A204.1 (cell line): Measurements from ENCODE around the gene DPP6.

Source experiments
- FAIRE-seq: peaks from 2 replicates; lab custom pipeline; 2012; peaks lifted over from hg19 to GRCh38; lab: Jason Lieb, UNC

DPP6 gene

DNA sequence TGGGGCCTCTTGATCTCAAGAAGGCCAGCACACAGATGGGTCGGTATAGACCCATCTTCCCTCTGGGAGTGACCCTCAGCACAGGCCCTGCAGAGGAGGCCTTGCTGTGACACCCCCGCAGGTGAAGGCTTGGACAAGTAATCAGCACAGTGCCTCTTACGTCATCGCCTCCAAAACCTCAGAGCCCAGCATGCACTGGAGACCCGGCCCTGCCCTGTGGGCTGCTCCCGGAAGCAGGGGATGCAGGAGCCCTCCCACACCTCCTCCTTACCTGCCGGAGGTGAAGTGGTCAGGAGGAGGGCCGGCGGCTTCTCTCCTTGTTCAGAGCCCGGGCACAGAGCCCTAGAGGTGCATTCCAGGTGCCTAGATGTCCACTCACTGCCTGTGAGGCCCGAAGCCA, 829.3 kb downstream of the DPP6 start:
- no peak for FAIRE-seq

DNA sequence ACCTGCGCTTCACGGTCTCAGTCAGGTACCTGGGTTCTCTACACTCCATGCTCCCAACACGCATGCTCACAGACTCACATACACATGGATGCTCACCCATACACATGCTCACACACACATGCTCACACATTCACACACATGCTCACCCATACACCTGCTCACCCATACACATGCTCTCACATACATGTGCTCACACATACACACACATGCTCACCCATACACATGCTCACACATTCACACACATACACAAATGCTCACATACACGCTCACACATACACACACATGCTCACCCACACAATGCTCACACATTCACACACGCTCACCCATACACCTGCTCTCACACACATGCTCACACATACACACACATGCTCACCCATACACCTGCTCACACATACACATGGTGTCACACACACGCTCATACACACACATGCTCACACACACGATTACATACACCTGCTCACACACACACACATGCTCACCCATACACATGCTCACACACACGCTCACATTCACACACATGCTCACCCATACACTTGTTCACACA, 830.8 kb downstream of the DPP6 start:
- FAIRE-seq = no peak

GRCh38 chr7:154884348-154884920, 832.2 kb downstream of the DPP6 start:
- FAIRE-seq = no peak

- no peak for FAIRE-seq
Observed at GRCh38 chr7:154886591-154886990, 834.4 kb downstream of the DPP6 start.

DNA sequence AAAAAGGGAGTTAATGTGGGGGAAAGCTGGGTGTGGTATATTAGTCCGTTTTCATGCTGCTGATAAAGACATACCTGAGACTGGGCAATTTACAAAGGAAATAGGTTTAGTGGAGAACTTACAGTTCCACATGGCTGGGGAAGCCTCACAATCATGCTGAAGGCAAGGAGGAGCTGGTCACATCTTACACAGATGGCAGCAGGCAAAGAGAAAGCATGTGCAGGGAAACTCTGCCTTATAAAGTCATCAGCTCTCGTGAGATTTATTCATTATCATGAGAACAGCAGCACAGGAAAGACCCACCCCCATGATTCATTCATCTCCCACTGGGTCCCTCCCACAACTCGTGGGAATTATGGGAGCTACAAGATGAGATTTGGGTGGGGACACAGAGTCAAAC, 836.5 kb downstream of the DPP6 start:
- no peak for FAIRE-seq

GRCh38 chr7:154892459-154892858, 840.3 kb downstream of the DPP6 start:
- FAIRE-seq = no peak

DNA sequence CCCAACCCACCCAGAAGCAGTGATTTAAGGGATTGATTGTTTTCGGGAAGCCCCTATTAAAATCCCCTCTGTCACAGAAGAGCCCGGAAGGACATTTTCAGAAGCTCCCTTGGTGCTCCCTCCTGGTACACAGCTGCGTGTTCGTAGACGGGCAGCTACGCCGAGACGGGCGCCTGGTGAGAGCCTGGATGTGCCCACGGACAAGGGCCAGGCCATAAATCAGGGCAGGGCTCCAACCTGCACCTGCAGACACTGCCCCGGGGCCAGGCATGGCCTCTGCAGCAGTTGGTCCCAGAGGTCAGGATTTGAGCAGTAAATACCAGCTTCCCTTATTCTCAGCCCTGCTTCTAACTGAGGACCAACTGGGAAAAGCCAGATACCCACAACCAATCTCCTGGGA, 843.9 kb downstream of the DPP6 start:
- FAIRE-seq = no peak

GRCh38 chr7:154898973-154899855, 847.0 kb downstream of the DPP6 start:
- no peak for FAIRE-seq

GRCh38 chr7:154899862-154900261, 847.7 kb downstream of the DPP6 start:
- no peak for FAIRE-seq

DNA sequence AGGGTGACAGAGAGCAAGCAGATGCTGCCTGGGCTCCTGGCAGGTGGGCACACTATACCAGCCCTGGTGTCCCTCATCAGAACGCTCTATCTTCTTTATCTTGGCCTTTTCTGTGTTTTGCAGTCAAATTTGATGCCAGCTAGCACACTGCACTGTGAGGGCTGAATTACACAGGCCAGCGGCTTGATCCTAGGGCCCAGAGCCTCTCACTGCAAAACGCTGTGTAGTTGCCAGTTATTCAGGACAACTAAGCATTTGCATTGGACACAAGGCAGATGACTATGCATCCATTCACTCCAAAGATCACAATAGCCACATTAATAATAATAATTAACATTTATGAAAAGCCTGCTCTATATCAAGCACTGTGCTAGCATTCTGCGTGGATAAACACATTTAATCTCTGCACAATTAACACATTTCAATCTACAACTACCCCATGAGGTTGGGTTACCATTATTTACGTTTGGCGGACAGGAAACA, 850.4 kb downstream of the DPP6 start:
- FAIRE-seq = no peak

GRCh38 chr7:154903083-154903731, 851.0 kb downstream of the DPP6 start:
- no peak for FAIRE-seq

GRCh38 chr7:154905146-154905545, 852.9 kb downstream of the DPP6 start:
- FAIRE-seq = no peak

- no peak for FAIRE-seq
Observed at GRCh38 chr7:154905615-154906014, 853.4 kb downstream of the DPP6 start.

- FAIRE-seq = no peak
Observed at GRCh38 chr7:154906201-154906600, 854.0 kb downstream of the DPP6 start.

DNA sequence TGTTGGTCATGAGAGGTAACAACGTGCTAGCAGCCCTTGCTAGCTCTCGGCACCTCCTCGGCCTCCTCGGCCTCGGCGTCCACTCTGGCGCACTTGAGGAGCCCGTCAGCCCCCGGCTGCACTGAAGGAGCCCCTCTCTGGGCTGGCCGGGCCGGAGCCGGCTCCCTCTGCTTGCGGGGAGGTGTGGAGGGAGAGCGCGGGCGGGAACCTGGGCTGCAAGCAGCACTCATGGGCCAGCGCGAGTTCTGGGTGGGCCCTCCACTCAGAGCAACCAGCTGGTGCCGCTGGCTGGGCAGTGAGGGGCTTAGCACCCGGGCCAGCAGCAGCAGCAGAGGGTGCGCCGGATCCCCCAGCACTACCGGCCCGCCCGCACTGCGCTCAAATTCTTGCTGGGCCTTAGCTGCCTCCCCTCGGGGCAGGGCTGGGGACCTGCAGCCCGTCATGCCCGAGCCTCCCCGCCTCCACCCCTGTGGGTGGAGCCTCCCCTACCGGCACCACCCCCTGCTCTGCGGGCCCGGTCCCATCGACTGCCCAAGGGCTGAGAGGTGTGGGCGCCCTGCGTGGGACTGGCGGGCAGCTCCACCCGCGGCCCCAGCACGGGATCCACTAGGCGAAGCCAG, 854.6 kb downstream of the DPP6 start:
- FAIRE-seq = no peak

- no peak for FAIRE-seq
Observed at GRCh38 chr7:154907651-154908620, 855.7 kb downstream of the DPP6 start.

DNA sequence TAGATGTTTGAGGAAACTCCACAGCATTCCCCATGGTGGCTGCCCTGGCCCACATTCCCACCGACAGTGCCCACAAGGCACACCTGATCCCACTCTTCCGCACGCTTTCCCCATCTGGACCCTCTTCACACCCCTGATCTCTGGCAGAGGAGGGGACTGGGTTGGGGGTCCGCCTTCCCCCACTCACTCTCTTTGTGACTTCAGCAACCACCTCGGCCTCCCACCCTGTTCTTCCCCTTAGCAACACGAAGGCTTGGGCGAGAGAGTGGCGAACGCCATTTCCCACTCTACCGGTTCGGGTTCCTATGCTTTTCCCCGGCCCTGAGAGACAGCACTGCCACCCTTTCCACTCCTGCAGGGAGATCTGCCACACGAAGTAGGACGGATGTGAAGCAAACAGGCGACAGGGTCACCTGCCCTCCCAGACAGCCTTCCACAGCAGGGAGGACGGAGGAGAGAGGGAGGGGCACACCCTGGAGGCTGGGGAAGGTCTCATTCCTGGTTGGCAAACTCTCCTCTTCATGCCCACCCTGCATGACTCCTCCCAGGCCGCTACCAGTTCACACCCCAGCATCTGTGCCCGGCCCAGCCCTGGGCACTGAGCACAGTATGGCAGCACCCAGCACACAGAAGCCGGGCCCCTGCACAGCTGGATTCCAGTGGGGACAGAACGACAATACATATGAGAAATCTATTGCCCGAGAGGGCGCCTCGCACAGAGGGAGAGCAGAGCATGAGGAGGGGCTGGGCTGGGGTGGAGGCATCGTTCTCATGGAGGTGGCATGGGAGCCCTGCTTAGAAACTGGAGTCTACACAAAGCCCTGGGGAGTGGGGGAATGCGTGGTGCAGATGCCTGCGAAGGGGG, 857.3 kb downstream of the DPP6 start:
- FAIRE-seq = no peak

- FAIRE-seq = no peak
Observed at GRCh38 chr7:154910125-154910524, 857.9 kb downstream of the DPP6 start.

- FAIRE-seq = no peak
Observed at GRCh38 chr7:154910977-154911376, 858.8 kb downstream of the DPP6 start.

DNA sequence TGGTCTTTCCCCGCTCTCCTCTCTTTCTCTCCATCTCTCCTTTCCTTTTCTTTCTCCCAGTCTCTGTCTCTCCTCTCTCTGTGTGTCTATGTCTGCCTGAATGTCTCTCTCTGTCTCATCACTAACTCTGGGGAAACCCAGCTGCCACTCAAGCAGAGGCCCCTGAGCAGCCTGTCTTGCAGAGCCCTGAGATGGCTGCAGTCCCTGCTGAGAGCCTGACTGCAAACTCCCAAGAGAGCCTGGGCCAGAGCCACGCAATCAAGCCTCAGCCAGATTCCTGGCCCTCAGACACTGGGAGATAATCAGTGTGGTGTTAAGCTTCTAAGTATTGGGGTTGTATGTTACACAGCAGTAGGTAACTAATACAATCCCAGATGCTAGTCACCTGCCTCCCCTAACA, 859.2 kb downstream of the DPP6 start:
- no peak for FAIRE-seq
